Neural crest cell (in vitro differentiated cells): ENCODE data around the gene PTK7. TPM values are rescaled to one million over a fixed set of nuclear protein-coding genes. Genes with fewer than 3 reads are reported as not detected.
A peak's percentile ranks its signal among the peaks of the same experiment; 100 is the strongest.

Source experiments
- DNase-seq: peaks from one replicate; pipeline ENCODE4 v3.0.0; 2021; ENCODE audit warnings: low read depth, mixed read lengths, low spot score
- H3K27ac Mint-ChIP-seq: one replicate; pipeline ENCODE4 v1.8.0; 2021; ENCODE audit warnings: mild to moderate bottlenecking, mixed read lengths; ENCODE audit not compliant: unreplicated experiment
- H3K27me3 Mint-ChIP-seq: 2 replicates; pipeline ENCODE4 v1.8.0; 2021; ENCODE audit warnings: low read depth, mild to moderate bottlenecking, mixed read lengths
- H3K36me3 Mint-ChIP-seq: 2 replicates; pipeline ENCODE4 v1.8.0; 2021; ENCODE audit warnings: low read depth, mild to moderate bottlenecking, mixed read lengths
- H3K4me1 Mint-ChIP-seq: 2 replicates; pipeline ENCODE4 v1.8.0; 2021; ENCODE audit warnings: mixed read lengths
- H3K4me3 Mint-ChIP-seq: one replicate; pipeline ENCODE4 v1.8.0; 2021; ENCODE audit warnings: mild to moderate bottlenecking, mixed read lengths
- H3K9me3 Mint-ChIP-seq: 2 replicates; pipeline ENCODE4 v1.8.0; 2021; ENCODE audit warnings: mixed read lengths
- CTCF ChIP-seq: fragments of 200-600 bp; sonication (generic); conservative IDR thresholded peaks from 2 replicates; pipeline ENCODE4 v1.5.0; 2021; ENCODE audit warnings: antibody characterized with exemption, mild to moderate bottlenecking
- total RNA-seq: library from RNA; stranded (reverse); gene quantifications from 2 replicates; pipeline ENCODE4 v1.2.1, GENCODE V29; 2021

The PTK7 gene
- total RNA-seq, 1 donor from 2014 or later: 106 TPM

- DNase-seq: no peak
- Mint-ChIP-seq H3K36me3 (peaks cover 9% of the 10 kb centered on the region), H3K27me3 (no peaks in the 10 kb centered on the region), H3K4me1 (peaks cover 32% of the 10 kb centered on the region), H3K9me3 (no peaks in the 10 kb centered on the region), H3K27ac (no peak overlapping the region), H3K4me3 (peak overlapping the region; percentile 94)
- no peak for TF ChIP-seq CTCF
Measured at GRCh38 chr6:43050981-43051380, 25.1 kb upstream of the PTK7 start.

- H3K36me3 Mint-ChIP-seq: peaks cover 9% of the 10 kb centered on the region
- DNase-seq: no peak
Measured at GRCh38 chr6:43052225-43052841, 23.8 kb upstream of the PTK7 start.

GRCh38 chr6:43052842-43053544, 23.1 kb upstream of the PTK7 start:
- H3K27me3 Mint-ChIP-seq: no peaks in the 10 kb centered on the region

More at GRCh38 chr6:43052225-43052841, 23.8 kb upstream of the PTK7 start:
- TF ChIP-seq CTCF: no peak
- Mint-ChIP-seq H3K4me3 (peak overlapping the region; percentile 94), H3K9me3 (no peaks in the 10 kb centered on the region), H3K27me3 (no peaks in the 10 kb centered on the region), H3K4me1 (peaks cover 32% of the 10 kb centered on the region), H3K27ac (peak overlapping the region; percentile 31)

GRCh38 chr6:43053545-43054205, 22.4 kb upstream of the PTK7 start, which contains the start of gene CUL7:
CUL7 (minus strand) TSS chr6:43053851; CDS start chr6:43052788, 1,063 bp downstream.
- no peaks in the 10 kb centered on the region for H3K9me3 Mint-ChIP-seq
- H3K27ac Mint-ChIP-seq: peak within 1 kb of the TSS; percentile 98
- H3K4me3 Mint-ChIP-seq: peak within 1 kb of the TSS; percentile 94
- H3K27me3 Mint-ChIP-seq: no peaks in the 10 kb centered on the region
- peaks cover 6% of the 10 kb centered on the region for H3K36me3 Mint-ChIP-seq
- peak; percentile 73 for DNase-seq
- TF ChIP-seq CTCF: no peak
- H3K4me1 Mint-ChIP-seq: peaks cover 41% of the 10 kb centered on the region

More at GRCh38 chr6:43052842-43053544, 23.1 kb upstream of the PTK7 start:
- peak overlapping the region; percentile 94 for H3K4me3 Mint-ChIP-seq
- peak overlapping the region; percentile 98 for H3K27ac Mint-ChIP-seq
- H3K36me3 Mint-ChIP-seq: peaks cover 6% of the 10 kb centered on the region
- no peak for DNase-seq
- H3K4me1 Mint-ChIP-seq: peaks cover 34% of the 10 kb centered on the region
- no peaks in the 10 kb centered on the region for H3K9me3 Mint-ChIP-seq
- TF ChIP-seq CTCF: no peak

- DNase-seq: no peak
- Mint-ChIP-seq H3K36me3 (peaks cover 6% of the 10 kb centered on the region), H3K9me3 (no peaks in the 10 kb centered on the region), H3K27me3 (no peaks in the 10 kb centered on the region), H3K4me3 (peak overlapping the region; percentile 94), H3K4me1 (peaks cover 48% of the 10 kb centered on the region), H3K27ac (peak overlapping the region; percentile 96)
- TF ChIP-seq CTCF: no peak
Measured at GRCh38 chr6:43054206-43054943, 21.7 kb upstream of the PTK7 start.
